Body of pancreas (tissue), 4 donors: ENCODE data around the gene MRPS7. TPM values are rescaled to one million over a fixed set of nuclear protein-coding genes. Genes with fewer than 3 reads are reported as not detected.
A peak's percentile ranks its signal among the peaks of the same experiment; 100 is the strongest.
"Not testable (repeated sequence)": the region's sequence is repeated elsewhere in the genome, so short reads cannot be mapped to it uniquely, and the experiment has no call there.

Experiments used
- ATAC-seq: fragments of 150-250 bp; one replicate; pipeline ENCODE4 v1.9.1; 2016
- DNase-seq, 4 donors: peaks; one replicate each; pipeline ENCODE4 v3.0.0-alpha.2; 2019
- H3K27ac ChIP-seq, 4 donors: fragments of 200-600 bp; sonication (generic); 1 replicate in 3 of 4; 2 replicates in 1 of 4; pipeline versions ENCODE4 v1.5.1 to v1.6.1; 2016 to 2019; ENCODE audit warnings: mild to moderate bottlenecking in 1 of 4, mixed read lengths in 1 of 4, moderate library complexity in 1 of 4
- H3K27me3 ChIP-seq, 2 donors: fragments of 200-600 bp; sonication (generic); one replicate each; pipeline ENCODE4 v1.6.0; 2016; ENCODE audit warnings: mild to moderate bottlenecking in 1 of 2
- H3K36me3 ChIP-seq, 2 donors: fragments of 200-600 bp; sonication (generic); replicated peaks in 1 of 2; 2 replicates each; pipeline ENCODE4 v1.5.1; 2016; ENCODE audit warnings: low read depth in 2 of 2; ENCODE audit not compliant: insufficient read depth in 1 of 2
- H3K4me1 ChIP-seq: fragments of 200-600 bp; sonication (generic); one replicate; pipeline ENCODE4 v1.6.0; 2016
- H3K4me3 ChIP-seq, 2 donors: fragments of 200-600 bp; sonication (generic); 1 replicate in 1 of 2; 2 replicates in 1 of 2; pipeline ENCODE4 v1.5.1; 2016 to 2019
- H3K9me3 ChIP-seq, 3 donors: fragments of 200-600 bp; sonication (generic); 1 replicate in 2 of 3; 2 replicates in 1 of 3; pipeline ENCODE4 v1.5.1; 2016
- CTCF ChIP-seq, 7 experiments: fragments of 450-650 bp in 4 of 7; fragments of 200-600 bp in 3 of 7; sonication (generic) in 3 of 7; IDR thresholded peaks; one replicate each; pipeline ENCODE4 v1.5.1; 2016 to 2019; ENCODE audit warnings: antibody characterized with exemption in 7 of 7
- POLR2A ChIP-seq, 3 donors: fragments of 450-650 bp; IDR thresholded peaks; one replicate each; pipeline ENCODE4 v1.6.1; 2016; ENCODE audit warnings: antibody characterized with exemption in 3 of 3, mild to moderate bottlenecking in 2 of 3
- WGBS, 2 donors: methylation state at CpG; one replicate each; pipeline ENCODE4 v1.1.5; 2017; 5-methylcytosine and 5-hydroxymethylcytosine counted together
- intact Hi-C: fragments of 100-400 bp; cut with DNase I; formaldehyde crosslinking; loops from one replicate; pipeline ENCODE4 v1.15.1; 2023
- total RNA-seq, 2 donors: library from RNA; depleted of rRNA; stranded (reverse); fragments of >200 nt; gene quantifications; one replicate each; pipeline ENCODE4 v1.1.0, GENCODE V29; 2016

MRPS7 gene
- total RNA-seq, 2 donors from 2014 or later: 13.7 to 25.4 TPM

DNA sequence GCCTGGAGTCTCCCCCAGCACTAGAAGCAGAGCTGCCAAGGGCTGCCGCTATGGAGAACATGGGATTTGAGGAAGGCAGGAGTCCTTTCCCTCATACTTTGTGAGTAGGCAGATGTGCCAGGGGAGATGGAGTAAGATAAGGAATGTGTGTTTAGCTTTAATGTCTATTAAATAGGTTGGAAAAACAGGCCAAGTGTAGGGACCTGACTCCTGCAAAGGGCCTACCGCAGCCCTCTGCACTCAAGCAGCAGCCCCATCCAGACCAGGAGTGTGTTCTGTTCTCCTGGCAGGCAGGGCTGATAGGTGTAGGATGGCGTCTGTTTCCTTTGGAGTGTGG is 11.1 kb downstream of the MRPS7 start:
- peaks cover 26% of the 10 kb centered on the region for H3K4me1 ChIP-seq
- H3K27me3 ChIP-seq: no peaks in the 10 kb centered on the region
- no peak for DNase-seq
- intact Hi-C loops: no loop called here
- no peaks in the 10 kb centered on the region for H3K36me3 ChIP-seq
- WGBS, 2 donors: 48 to 59% methylated on average over 3 of the region's 3 CpGs
- H3K9me3 ChIP-seq: no peaks in the 10 kb centered on the region
- no peak overlapping the region for H3K4me3 ChIP-seq
- no peak for ATAC-seq
- TF ChIP-seq POLR2A (IDR thresholded peaks at IDR 0.05) (no peak), CTCF (IDR thresholded peaks at IDR 0.05) (no peak)
- H3K27ac ChIP-seq: peak overlapping the region in 1 of 4 donors; percentile 16

GRCh38 chr17:75273977-75274708 is 12.5 kb downstream of the MRPS7 start:
- no peaks in the 10 kb centered on the region for H3K9me3 ChIP-seq
- 80 to 85% methylated on average over 7 of the region's 7 CpGs for WGBS, 2 donors
- H3K27me3 ChIP-seq: no peaks in the 10 kb centered on the region
- no peak overlapping the region for H3K27ac ChIP-seq
- DNase-seq (no peak), ATAC-seq (no peak)
- H3K36me3 ChIP-seq: no peaks in the 10 kb centered on the region
- intact Hi-C loops: no loop called here
- no peak for TF ChIP-seq POLR2A (IDR thresholded peaks at IDR 0.05)
- no peak overlapping the region for H3K4me3 ChIP-seq
- peaks cover 26% of the 10 kb centered on the region for H3K4me1 ChIP-seq

GRCh38 chr17:75277664-75278071 is 16.0 kb downstream of the MRPS7 start:
- DNase-seq: no peak
- peaks cover 0 to 1% of the 10 kb centered on the region in 2 donors for H3K36me3 ChIP-seq
- peaks cover 5% of the 10 kb centered on the region for H3K4me1 ChIP-seq
- no peaks in the 10 kb centered on the region for H3K9me3 ChIP-seq
- intact Hi-C loops: no loop called here
- H3K27ac ChIP-seq: no peak overlapping the region
- 79 to 97% methylated on average over 3 to 6 of the region's 6 CpGs for WGBS, 2 donors
- TF ChIP-seq CTCF (IDR thresholded peaks at IDR 0.05) (no peak), POLR2A (IDR thresholded peaks at IDR 0.05) (no peak)
- no peak for ATAC-seq
- H3K4me3 ChIP-seq: no peak overlapping the region
- H3K27me3 ChIP-seq: no peaks in the 10 kb centered on the region

GRCh38 chr17:75280189-75280588 is 18.5 kb downstream of the MRPS7 start:
- H3K27ac ChIP-seq, DNase-seq, ATAC-seq, H3K4me3 ChIP-seq, H3K4me1 ChIP-seq, intact Hi-C loops, H3K27me3 ChIP-seq, H3K36me3 ChIP-seq, H3K9me3 ChIP-seq: not testable (repeated sequence)
- WGBS, 2 donors: 90 to 95% methylated on average over 4 of the region's 4 CpGs

- ATAC-seq (no peak), DNase-seq (no peak)
- WGBS, 2 donors: 83 to 93% methylated on average over 3 to 6 of the region's 6 CpGs
- peaks cover 0 to 1% of the 10 kb centered on the region in 2 donors for H3K36me3 ChIP-seq
- intact Hi-C loops: no loop called here
- H3K4me1 ChIP-seq: peaks cover 14% of the 10 kb centered on the region
- H3K4me3 ChIP-seq: no peak overlapping the region
- H3K27me3 ChIP-seq: no peaks in the 10 kb centered on the region
- no peaks in the 10 kb centered on the region for H3K9me3 ChIP-seq
- no peak for TF ChIP-seq POLR2A (IDR thresholded peaks at IDR 0.05)
- TF ChIP-seq CTCF (IDR thresholded peaks at IDR 0.05): no peak
- H3K27ac ChIP-seq: no peak overlapping the region
Measured at GRCh38 chr17:75285123-75285522, 23.4 kb downstream of the MRPS7 start.

DNA sequence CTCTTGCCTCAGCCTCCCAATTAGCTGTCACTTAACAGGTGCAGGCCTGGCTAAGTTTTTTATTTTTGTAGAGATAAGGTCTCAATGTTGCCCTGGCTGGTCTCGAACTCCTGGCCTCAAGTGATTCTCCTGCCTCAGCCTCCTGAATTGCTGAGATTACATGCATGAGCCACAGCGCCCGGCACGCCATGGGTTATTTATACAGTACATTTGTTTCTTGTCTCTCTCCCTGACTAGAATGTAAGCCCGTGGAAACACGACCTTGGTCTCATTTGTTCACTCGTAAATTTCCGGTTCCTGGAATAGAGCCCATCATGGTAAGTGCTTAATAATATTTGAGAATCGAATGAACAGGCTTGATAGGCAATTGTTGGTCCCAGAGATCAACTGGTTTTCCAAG is 25.5 kb downstream of the MRPS7 start:
- H3K27me3 ChIP-seq: no peaks in the 10 kb centered on the region
- TF ChIP-seq CTCF (IDR thresholded peaks at IDR 0.05) (no peak), POLR2A (IDR thresholded peaks at IDR 0.05) (no peak)
- no peaks in the 10 kb centered on the region for H3K36me3 ChIP-seq
- no peak overlapping the region for H3K27ac ChIP-seq
- ATAC-seq (no peak), DNase-seq (no peak)
- intact Hi-C loops: no loop called here
- H3K4me3 ChIP-seq: no peak overlapping the region
- H3K9me3 ChIP-seq: no peaks in the 10 kb centered on the region
- H3K4me1 ChIP-seq: peaks cover 14% of the 10 kb centered on the region
- 46 to 55% methylated on average over 9 of the region's 9 CpGs for WGBS, 2 donors
